Measurements from ENCODE around the gene TSHZ2. TPM values are rescaled to one million over a fixed set of nuclear protein-coding genes. Genes with fewer than 3 reads are reported as not detected.

Gene TSHZ2
- total and polyA plus RNA-seq, 7 donors = 1.2 to 32.7 (median 14.0) TPM

GRCh38 chr20:53243152-53243551 is 271.0 kb downstream of the TSHZ2 start:
- H3K4me3 ChIP-seq = no peak overlapping the region
- no peak for TF ChIP-seq EP300 (IDR thresholded peaks at IDR 0.05)
- TF ChIP-seq, protein P1, sequence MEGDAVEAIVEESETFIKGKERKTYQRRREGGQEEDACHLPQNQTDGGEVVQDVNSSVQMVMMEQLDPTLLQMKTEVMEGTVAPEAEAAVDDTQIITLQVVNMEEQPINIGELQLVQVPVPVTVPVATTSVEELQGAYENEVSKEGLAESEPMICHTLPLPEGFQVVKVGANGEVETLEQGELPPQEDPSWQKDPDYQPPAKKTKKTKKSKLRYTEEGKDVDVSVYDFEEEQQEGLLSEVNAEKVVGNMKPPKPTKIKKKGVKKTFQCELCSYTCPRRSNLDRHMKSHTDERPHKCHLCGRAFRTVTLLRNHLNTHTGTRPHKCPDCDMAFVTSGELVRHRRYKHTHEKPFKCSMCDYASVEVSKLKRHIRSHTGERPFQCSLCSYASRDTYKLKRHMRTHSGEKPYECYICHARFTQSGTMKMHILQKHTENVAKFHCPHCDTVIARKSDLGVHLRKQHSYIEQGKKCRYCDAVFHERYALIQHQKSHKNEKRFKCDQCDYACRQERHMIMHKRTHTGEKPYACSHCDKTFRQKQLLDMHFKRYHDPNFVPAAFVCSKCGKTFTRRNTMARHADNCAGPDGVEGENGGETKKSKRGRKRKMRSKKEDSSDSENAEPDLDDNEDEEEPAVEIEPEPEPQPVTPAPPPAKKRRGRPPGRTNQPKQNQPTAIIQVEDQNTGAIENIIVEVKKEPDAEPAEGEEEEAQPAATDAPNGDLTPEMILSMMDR (IDR thresholded peaks at IDR 0.05) = no peak
- TF ChIP-seq POLR2A (IDR thresholded peaks at IDR 0.05) = no peak
- no peak for TF ChIP-seq POLR2AphosphoS5 (IDR thresholded peaks at IDR 0.05)
- no peaks in the 10 kb centered on the region for H3K4me1 ChIP-seq
- no peak for DNase-seq
- H3K9me3 ChIP-seq = no peaks in the 10 kb centered on the region
- intact Hi-C loops (cut with DNase I) = no loop called here
- no peaks in the 10 kb centered on the region for H3K36me3 ChIP-seq
- H3K27ac ChIP-seq = no peak overlapping the region
- WGBS, 2 donors = 92 to 93% methylated on average over 3 of the region's 3 CpGs
- no peaks in the 10 kb centered on the region for H3K27me3 ChIP-seq

- intact Hi-C loops (cut with DNase I) = no loop called here
- H3K4me3 ChIP-seq = no peak overlapping the region
- TF ChIP-seq POLR2AphosphoS5 (IDR thresholded peaks at IDR 0.05) = no peak
- no peak for TF ChIP-seq POLR2A (IDR thresholded peaks at IDR 0.05)
- TF ChIP-seq EP300 (IDR thresholded peaks at IDR 0.05) = no peak
- TF ChIP-seq, protein P1 (IDR thresholded peaks at IDR 0.05) = no peak
- no peaks in the 10 kb centered on the region for H3K4me1 ChIP-seq
- no peak for DNase-seq
- no peaks in the 10 kb centered on the region for H3K9me3 ChIP-seq
- WGBS, 2 donors = 89 to 90% methylated on average over 2 of the region's 2 CpGs
- H3K36me3 ChIP-seq = no peaks in the 10 kb centered on the region
- no peaks in the 10 kb centered on the region for H3K27me3 ChIP-seq
- no peak overlapping the region for H3K27ac ChIP-seq
Observed at GRCh38 chr20:53244711-53245110, 272.6 kb downstream of the TSHZ2 start.

DNA sequence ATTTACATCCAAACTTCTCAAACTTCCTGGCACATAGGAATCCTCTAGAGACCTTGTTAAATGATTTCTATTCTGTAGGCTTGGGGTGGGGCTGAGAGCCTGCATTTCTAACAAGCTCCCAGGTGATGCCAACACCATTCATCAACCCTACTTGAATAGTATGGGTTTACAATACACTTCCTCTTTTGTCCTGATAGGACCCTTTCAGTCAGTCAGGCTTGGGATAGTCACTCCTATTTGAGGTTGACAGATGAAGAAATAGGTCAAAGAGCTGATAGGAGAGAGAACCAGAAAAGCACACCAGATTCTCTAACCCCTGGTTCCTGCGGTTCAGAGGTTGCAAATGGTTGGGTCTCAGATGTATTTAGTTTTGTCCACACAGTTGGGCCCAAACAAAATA is 273.4 kb downstream of the TSHZ2 start:
- Histone ChIP-seq H3K4me3 (no peak overlapping the region), H3K9me3 (no peaks in the 10 kb centered on the region), H3K36me3 (no peaks in the 10 kb centered on the region), H3K27ac (no peak overlapping the region), H3K4me1 (no peaks in the 10 kb centered on the region), H3K27me3 (no peaks in the 10 kb centered on the region)
- TF ChIP-seq POLR2A (IDR thresholded peaks at IDR 0.05) = no peak
- TF ChIP-seq, protein P1 (IDR thresholded peaks at IDR 0.05) = no peak
- WGBS, 2 donors = 94 to 97% methylated on average over 1 of the region's 1 CpG
- no peak for DNase-seq
- intact Hi-C loops (cut with DNase I) = no loop called here

- Histone ChIP-seq H3K9me3 (no peaks in the 10 kb centered on the region), H3K36me3 (no peaks in the 10 kb centered on the region), H3K4me1 (no peaks in the 10 kb centered on the region), H3K27ac (no peak overlapping the region), H3K4me3 (no peak overlapping the region), H3K27me3 (no peaks in the 10 kb centered on the region)
- TF ChIP-seq, protein P1 (IDR thresholded peaks at IDR 0.05) = no peak
- TF ChIP-seq POLR2A (IDR thresholded peaks at IDR 0.05) = no peak
- TF ChIP-seq EP300 (IDR thresholded peaks at IDR 0.05) = no peak
- TF ChIP-seq POLR2AphosphoS5 (IDR thresholded peaks at IDR 0.05) = no peak
- WGBS, 2 donors = 86 to 88% methylated on average over 9 of the region's 9 CpGs
- intact Hi-C loops (cut with DNase I) = no loop called here
- no peak for DNase-seq
Observed at GRCh38 chr20:53247468-53248103, 275.4 kb downstream of the TSHZ2 start.

- no peak overlapping the region for H3K27ac ChIP-seq
- DNase-seq = no peak
- WGBS, 2 donors = 69 to 77% methylated on average over 4 of the region's 4 CpGs
- no peak overlapping the region for H3K4me3 ChIP-seq
- H3K4me1 ChIP-seq = no peaks in the 10 kb centered on the region
- H3K27me3 ChIP-seq = no peaks in the 10 kb centered on the region
- H3K9me3 ChIP-seq = no peaks in the 10 kb centered on the region
- TF ChIP-seq, protein P1 (IDR thresholded peaks at IDR 0.05) = no peak
- no peak for TF ChIP-seq POLR2AphosphoS5 (IDR thresholded peaks at IDR 0.05)
- TF ChIP-seq EP300 (IDR thresholded peaks at IDR 0.05) = no peak
- TF ChIP-seq POLR2A (IDR thresholded peaks at IDR 0.05) = no peak
- intact Hi-C loops (cut with DNase I) = no loop called here
- no peaks in the 10 kb centered on the region for H3K36me3 ChIP-seq
Observed at GRCh38 chr20:53250456-53250855, 278.3 kb downstream of the TSHZ2 start.
